ENCODE measurements around the gene MARCOL. TPM values are rescaled to one million over a fixed set of nuclear protein-coding genes. Genes with fewer than 3 reads are reported as not detected.
"Not testable (repeated sequence)": the region's sequence is repeated elsewhere in the genome, so short reads cannot be mapped to it uniquely, and the experiment has no call there.

MARCOL gene
- total RNA-seq, 1 experiment from 2014 or later, result not detected

DNA sequence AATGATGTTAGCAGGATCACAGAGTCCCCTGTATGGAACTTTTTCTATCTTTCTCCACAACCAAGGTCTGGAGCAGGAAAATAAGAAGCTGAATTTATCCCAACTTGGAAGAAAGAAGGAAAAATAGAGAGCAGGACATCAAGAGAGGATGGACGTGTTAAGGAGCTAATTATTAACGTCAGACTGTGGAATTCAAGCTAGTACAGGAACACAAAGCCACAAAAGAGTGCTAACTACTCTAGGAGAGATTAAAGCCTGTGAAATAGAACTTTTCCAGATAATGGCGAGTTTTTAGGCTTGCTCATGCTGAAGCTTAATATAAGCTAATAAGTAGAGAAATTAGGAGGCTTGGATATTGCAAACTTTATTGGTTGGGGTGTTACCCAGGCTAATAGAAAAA, 29.6 kb downstream of the MARCOL start:
- DNase-seq (ENCODE audit: low spot score), result no peak

DNA sequence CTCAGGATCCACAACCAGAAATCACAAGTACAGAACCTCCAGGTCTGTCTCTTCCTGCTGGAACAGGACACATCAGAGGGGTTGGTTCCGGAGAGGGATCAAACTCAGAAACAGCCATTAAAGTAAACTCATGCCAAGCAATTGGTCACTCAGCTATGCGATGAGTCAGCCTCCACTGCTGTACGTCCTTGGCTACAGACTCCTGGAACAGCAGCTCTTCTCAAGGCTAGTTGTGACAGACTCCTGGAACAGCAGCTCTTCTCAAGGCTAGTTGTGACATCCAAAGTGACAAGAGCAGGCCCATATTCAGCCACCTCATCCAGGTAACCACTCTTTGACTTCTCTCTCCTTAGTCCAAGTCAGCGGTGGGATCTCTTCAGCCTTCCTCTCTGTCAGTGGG, 30.2 kb downstream of the MARCOL start, which contains the start of gene SPINK13:
SPINK13 (plus strand) TSS at position 229 of the 400 bp plus-strand sequence. CDS start 1,279 bp downstream, outside the sequence.
- peak; percentile 89 for DNase-seq (ENCODE audit: low spot score)

DNA sequence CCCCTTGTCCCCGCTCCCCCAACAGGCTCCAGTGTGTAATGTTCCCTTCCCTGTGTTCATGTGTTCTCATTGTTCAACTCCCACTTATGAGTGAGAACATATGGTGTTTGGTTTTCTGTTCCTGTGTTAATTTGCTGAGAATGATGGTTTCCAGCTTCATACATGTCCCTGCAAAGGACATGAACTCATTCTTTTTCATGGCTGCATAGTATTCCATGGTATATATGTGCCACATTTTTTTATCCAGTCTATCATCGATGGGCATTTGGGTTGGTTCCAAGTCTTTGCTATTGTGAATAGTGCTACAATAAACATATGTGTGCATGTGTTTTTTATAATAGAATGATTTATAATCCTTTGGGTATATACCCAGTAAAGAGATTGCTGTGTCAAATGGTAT, 36.8 kb downstream of the MARCOL start:
- not testable (repeated sequence) for DNase-seq (ENCODE audit: low spot score)

DNA sequence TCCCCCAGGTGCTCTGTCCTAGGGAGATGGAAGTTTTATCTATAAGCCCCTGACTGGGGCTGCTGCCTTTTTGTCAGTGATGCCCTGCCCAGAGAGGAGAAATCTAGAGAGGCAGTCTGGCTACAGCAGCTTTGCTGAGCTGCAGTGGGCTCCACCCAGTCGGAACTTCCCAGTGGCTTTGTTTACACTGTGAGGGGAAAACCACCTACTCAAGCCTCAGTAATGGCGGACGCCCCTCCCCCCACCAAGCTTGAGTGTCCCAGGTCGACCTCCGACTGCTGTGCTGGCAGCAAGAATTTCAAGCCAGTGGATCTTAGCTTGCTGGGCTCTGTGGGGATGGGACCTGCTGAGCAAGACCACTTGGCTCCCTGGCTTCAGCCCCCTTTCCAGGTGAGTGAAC, 42.6 kb downstream of the MARCOL start:
- peak; percentile 27 for DNase-seq (ENCODE audit: low spot score)

DNA sequence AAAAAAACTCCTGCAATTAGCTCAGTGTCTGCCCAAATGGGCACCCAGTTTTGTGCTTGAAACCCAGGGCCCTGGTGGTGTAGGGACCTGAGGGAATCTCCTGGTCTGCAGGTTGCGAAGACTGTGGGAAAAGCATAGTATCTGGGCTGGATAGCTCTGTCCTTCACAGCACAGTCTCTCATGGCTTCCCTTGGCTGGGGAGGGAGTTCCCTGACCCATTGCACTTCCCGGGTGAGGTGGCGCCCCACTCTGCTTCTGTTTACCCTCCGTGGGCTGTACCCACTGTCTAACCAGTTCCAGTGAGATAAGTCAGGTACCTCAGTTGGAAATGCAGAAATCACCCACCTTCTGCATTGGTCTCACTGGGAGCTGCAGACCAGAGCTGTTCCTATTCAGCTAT, 43.0 kb downstream of the MARCOL start:
- DNase-seq (ENCODE audit: low spot score), result not testable (repeated sequence)

DNA sequence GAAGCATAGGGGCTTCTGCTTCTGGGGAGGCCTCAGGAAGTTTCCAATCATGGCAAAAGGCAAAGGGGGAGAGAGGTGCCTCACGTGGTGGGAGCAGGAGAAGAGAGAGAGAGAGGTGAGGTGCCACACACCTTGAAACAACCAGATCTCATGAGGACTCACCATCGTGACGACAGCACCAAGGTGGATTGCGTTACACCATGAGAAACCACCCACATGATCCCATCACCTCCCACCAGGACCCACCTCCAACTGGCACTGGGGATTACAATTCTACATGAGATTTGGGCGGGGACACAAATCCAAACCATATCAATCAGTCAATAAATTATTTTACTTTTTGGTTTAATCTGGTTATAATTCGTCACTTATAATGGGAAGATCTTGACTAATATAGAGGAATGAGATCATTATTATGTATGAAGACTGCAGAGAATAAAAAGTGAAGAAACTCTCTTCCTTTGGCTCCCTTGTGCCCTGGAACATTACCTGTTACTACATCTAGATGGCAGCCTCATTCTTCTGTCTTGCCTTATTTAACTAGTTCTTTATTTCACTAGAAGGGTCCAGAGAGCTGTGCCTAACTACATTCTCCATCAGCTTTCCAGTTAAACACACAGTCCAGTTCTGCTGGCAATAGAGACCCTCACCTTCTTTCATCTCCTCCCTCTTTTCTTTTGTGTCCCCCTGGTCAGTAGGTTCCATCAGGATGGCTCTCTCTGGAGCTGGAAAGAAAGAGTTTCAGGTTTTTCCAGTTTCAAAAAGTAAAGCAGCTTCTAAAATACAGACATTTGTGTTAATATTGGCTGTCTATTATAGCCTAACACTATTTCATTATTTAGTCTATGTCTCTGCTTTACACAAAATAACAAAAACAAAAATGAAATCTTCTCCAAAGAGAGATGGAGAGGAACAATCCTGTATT, 52.2 kb downstream of the MARCOL start:
- peak; percentile 23 for DNase-seq (ENCODE audit: low spot score)

Other genes with a start within 250 kb of the MARCOL start
- gene SPINK5, start 174.5 kb upstream of the MARCOL start, total RNA-seq (2014; rRNA removed; shearing (Covaris generic)), result 0.34 and 1.1 TPM in 2 replicates
- not detected in 2 replicates for gene SPINK14, start 70.0 kb upstream of the MARCOL start, total RNA-seq (2014; rRNA removed; shearing (Covaris generic))
- gene SPINK6, start 35.5 kb upstream of the MARCOL start, total RNA-seq (2014; rRNA removed; shearing (Covaris generic)), result 0.89 and 2.4 TPM in 2 replicates
- not detected in 2 replicates for gene SPINK13, start 30.3 kb downstream of the MARCOL start, total RNA-seq (2014; rRNA removed; shearing (Covaris generic))
- not detected in 2 replicates for gene SPINK7, start 73.9 kb downstream of the MARCOL start, total RNA-seq (2014; rRNA removed; shearing (Covaris generic))
- not detected in 2 replicates for gene SPINK9, start 97.0 kb downstream of the MARCOL start, total RNA-seq (2014; rRNA removed; shearing (Covaris generic))
- 40.9 and 48.6 TPM in 2 replicates for gene FBXO38, start 145.4 kb downstream of the MARCOL start, total RNA-seq (2014; rRNA removed; shearing (Covaris generic))

All from A172 (cell line).